Activated T-helper 2 cell treated with anti-CD3 and anti-CD28 coated beads, Interferon-gamma antibody, Interleukin-2, Interleukin-4, amounts not matched to agents 10 μg/mL and 5 μg/mL and 100 μg/mL, durations not matched to agents 14 hours and 24 hours and 36 hours (primary cell): ENCODE measurements around the gene ICE2. TPM values are rescaled to one million over a fixed set of nuclear protein-coding genes. Genes with fewer than 3 reads are reported as not detected.

Source experiments
- DNase-seq: peaks from one replicate; pipeline ENCODE4 v3.0.0; 2021; ENCODE audit warnings: low spot score
- H3K27ac Mint-ChIP-seq: one replicate; pipeline ENCODE4 v1.8.0; 2021; ENCODE audit warnings: mixed read lengths
- H3K27me3 Mint-ChIP-seq: one replicate; pipeline ENCODE4 v1.8.0; 2021; ENCODE audit warnings: low read depth, mixed read lengths
- H3K36me3 Mint-ChIP-seq: one replicate; pipeline ENCODE4 v1.8.0; 2021; ENCODE audit warnings: low read depth, mixed read lengths
- H3K4me1 Mint-ChIP-seq: one replicate; pipeline ENCODE4 v1.8.0; 2021; ENCODE audit warnings: low read depth, mixed read lengths
- H3K4me3 Mint-ChIP-seq: one replicate; pipeline ENCODE4 v1.8.0; 2021; ENCODE audit warnings: low read depth, mild to moderate bottlenecking, moderate library complexity, mixed read lengths
- H3K9me3 Mint-ChIP-seq: one replicate; pipeline ENCODE4 v1.8.0; 2021; ENCODE audit warnings: mixed read lengths
- intact Hi-C: fragments of 100-400 bp; cut with micrococcal nuclease; formaldehyde crosslinking; loops from one replicate; pipeline ENCODE4 v1.15.1; 2023
- total RNA-seq: library from RNA; stranded (reverse); gene quantifications from 2 replicates; pipeline ENCODE4 v1.2.3, GENCODE V29; 2022

The ICE2 gene
- total RNA-seq, 1 donor from 2014 or later: 50.4 TPM

GRCh38 chr15:60514261-60514881 is 35.4 kb upstream of the ICE2 start:
- Mint-ChIP-seq H3K4me1 (peaks cover 14% of the 10 kb centered on the region), H3K27ac (no peak overlapping the region), H3K4me3 (no peak overlapping the region), H3K9me3 (no peaks in the 10 kb centered on the region), H3K27me3 (no peaks in the 10 kb centered on the region), H3K36me3 (peaks cover 53% of the 10 kb centered on the region)
- intact Hi-C loops: no loop called here
- no peak for DNase-seq

DNA sequence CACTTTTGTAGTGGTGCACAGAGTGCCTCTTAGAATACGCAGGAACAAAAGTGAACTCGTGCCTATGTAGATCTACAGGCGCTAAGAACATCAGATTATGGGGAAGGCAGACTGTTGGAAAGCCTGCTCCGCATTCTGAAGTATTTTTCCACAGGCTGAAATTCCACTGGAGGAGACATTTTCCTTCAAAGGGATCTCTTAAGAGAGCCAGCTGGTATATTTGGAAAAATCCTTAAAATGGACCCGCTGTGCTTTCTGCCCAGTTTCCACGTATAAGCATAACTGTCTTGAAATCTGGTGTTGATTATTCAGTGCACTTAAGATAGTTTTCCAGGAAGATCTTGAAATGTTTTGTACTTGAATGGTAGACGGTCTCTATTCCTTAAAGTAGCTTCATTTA is 34.7 kb upstream of the ICE2 start:
- peaks cover 56% of the 10 kb centered on the region for H3K36me3 Mint-ChIP-seq
- H3K9me3 Mint-ChIP-seq: no peaks in the 10 kb centered on the region
- DNase-seq: no peak
- H3K27me3 Mint-ChIP-seq: no peaks in the 10 kb centered on the region
- no peak overlapping the region for H3K4me3 Mint-ChIP-seq
- intact Hi-C loops: no loop called here
- no peak overlapping the region for H3K27ac Mint-ChIP-seq
- H3K4me1 Mint-ChIP-seq: peaks cover 15% of the 10 kb centered on the region

DNA sequence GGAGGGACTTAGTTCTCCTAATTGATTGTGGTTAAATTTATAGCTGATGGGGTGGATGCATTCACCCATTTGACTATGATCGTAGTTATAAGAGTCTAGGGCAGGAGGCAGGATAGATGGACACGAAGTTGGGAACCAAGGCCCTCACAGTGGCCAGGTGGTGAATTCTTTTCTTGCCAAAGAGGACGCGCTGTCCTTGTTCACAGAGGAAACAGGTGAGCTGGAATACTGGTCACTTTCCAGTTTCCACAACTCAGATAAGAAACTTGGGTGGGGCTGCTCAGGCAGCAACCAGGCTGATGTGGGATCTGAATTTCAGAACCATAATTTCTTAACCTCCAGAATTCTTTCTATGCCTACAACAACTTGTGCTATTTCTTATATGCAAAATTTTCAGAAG is 34.0 kb upstream of the ICE2 start:
- Mint-ChIP-seq H3K27me3 (no peaks in the 10 kb centered on the region), H3K4me1 (peaks cover 21% of the 10 kb centered on the region), H3K36me3 (peaks cover 56% of the 10 kb centered on the region), H3K9me3 (no peaks in the 10 kb centered on the region), H3K27ac (no peak overlapping the region), H3K4me3 (no peak overlapping the region)
- intact Hi-C loops: no loop called here
- no peak for DNase-seq

GRCh38 chr15:60511351-60512031 is 32.5 kb upstream of the ICE2 start:
- Mint-ChIP-seq H3K27ac (no peak overlapping the region), H3K4me1 (peaks cover 29% of the 10 kb centered on the region), H3K27me3 (no peaks in the 10 kb centered on the region), H3K36me3 (peaks cover 60% of the 10 kb centered on the region), H3K4me3 (no peak overlapping the region), H3K9me3 (no peaks in the 10 kb centered on the region)
- intact Hi-C loops: no loop called here
- DNase-seq: no peak

GRCh38 chr15:60510006-60510405 is 31.1 kb upstream of the ICE2 start:
- H3K36me3 Mint-ChIP-seq: peaks cover 73% of the 10 kb centered on the region
- H3K4me3 Mint-ChIP-seq: no peak overlapping the region
- peaks cover 29% of the 10 kb centered on the region for H3K4me1 Mint-ChIP-seq
- intact Hi-C loops: no loop called here
- no peaks in the 10 kb centered on the region for H3K27me3 Mint-ChIP-seq
- H3K9me3 Mint-ChIP-seq: no peaks in the 10 kb centered on the region
- no peak overlapping the region for H3K27ac Mint-ChIP-seq
- no peak for DNase-seq

DNA sequence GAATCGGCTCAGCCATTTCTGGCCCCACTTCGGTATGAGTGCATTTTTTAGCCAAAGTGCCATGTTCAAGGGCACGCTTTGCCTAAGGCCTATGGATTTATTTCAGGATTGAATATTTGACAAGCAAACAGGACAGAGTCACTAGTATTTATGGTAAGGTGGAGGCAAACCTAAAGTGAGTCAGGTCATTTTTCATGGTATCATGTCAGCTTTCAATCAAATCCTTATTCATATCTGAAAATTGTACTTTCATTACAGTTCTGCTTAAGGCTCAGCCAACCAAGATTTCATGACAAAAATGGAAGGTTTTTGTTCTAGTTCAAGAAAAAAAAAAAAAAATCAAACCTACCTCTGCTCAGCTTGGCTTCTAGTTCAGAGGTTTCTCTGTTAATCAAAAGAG is 30.5 kb upstream of the ICE2 start:
- Mint-ChIP-seq H3K27me3 (no peaks in the 10 kb centered on the region), H3K27ac (no peak overlapping the region), H3K4me3 (no peak overlapping the region), H3K9me3 (no peaks in the 10 kb centered on the region), H3K4me1 (peaks cover 29% of the 10 kb centered on the region), H3K36me3 (peaks cover 73% of the 10 kb centered on the region)
- intact Hi-C loops: loop anchor here (2.0 to 5.0 kb wide), 4 partner anchors 43 to 408 kb away; no protein-coding TSS in a partner anchor
- no peak for DNase-seq

GRCh38 chr15:60508442-60508841 is 29.5 kb upstream of the ICE2 start:
- Mint-ChIP-seq H3K36me3 (peaks cover 70% of the 10 kb centered on the region), H3K27me3 (no peaks in the 10 kb centered on the region)

DNA sequence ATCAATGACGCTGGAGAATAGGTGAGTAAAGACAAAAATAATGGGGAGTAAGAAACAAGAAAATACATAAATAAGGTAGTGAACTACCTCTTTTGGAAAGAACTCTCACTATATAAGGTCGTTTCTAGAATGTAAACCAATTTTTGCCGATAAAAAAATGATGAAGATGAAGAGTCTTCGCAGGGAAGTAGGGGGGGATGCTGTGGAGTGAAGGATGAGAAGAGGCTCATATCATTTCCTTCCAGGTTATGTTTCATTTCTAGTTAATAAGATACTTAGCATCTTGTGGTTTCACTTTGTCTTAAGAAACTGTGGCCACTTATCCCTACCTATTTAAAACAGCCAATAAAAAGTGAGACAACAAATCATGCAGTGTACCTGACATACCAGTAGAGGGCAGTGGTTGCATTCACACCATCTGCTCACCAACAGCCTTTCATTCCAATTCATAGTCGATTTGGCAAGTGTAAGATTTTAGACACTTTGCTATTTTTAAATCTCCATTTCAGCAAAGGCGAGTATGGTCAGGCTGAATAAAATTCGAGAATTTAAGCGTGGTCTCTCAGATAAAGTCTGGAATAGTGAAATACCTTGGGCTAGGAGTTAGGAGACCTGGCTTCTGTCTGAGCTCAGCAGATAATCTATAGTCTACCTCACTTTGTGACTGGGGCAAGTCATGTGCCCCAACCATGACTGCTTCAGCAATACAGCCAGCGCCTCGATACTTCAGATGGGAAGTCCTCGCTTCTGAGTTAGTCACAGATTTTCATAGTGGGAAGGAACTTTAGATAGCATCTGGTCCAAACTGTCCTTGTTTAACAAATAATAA is 28.9 kb upstream of the ICE2 start:
- peak; percentile 43 for DNase-seq
- H3K4me3 Mint-ChIP-seq: no peak overlapping the region
- no peaks in the 10 kb centered on the region for H3K9me3 Mint-ChIP-seq

More at GRCh38 chr15:60508442-60508841, 29.5 kb upstream of the ICE2 start:
- H3K4me3 Mint-ChIP-seq: no peak overlapping the region
- no peak overlapping the region for H3K27ac Mint-ChIP-seq
- H3K9me3 Mint-ChIP-seq: no peaks in the 10 kb centered on the region
- H3K4me1 Mint-ChIP-seq: peaks cover 29% of the 10 kb centered on the region
- no peak for DNase-seq
- intact Hi-C loops: loop anchor here (1.0 to 5.0 kb wide), 5 partner anchors 12 to 409 kb away; no protein-coding TSS in a partner anchor

DNA sequence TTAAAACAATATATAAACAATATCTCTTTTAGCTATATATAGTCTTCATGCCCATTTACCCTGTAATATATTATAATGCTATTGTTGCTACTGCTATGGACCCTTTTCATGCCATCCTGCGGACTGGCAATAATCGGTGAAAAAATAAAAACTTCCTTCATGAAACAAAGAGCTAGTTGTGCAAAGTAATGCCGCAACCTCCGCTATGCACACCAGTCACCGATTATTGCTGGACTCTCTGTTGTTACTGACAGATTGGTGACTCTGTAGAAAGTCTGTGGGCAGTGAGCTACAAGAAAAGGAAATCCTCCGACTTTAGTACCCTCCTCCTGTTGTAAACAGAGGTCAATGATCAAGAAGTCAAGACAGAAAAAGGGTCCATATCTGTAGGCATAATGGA is 17.9 kb upstream of the ICE2 start:
- H3K27ac Mint-ChIP-seq: no peak overlapping the region
- H3K9me3 Mint-ChIP-seq: no peaks in the 10 kb centered on the region
- intact Hi-C loops: no loop called here
- no peaks in the 10 kb centered on the region for H3K27me3 Mint-ChIP-seq
- no peak for DNase-seq
- H3K36me3 Mint-ChIP-seq: peaks cover 47% of the 10 kb centered on the region
- no peak overlapping the region for H3K4me3 Mint-ChIP-seq
- H3K4me1 Mint-ChIP-seq: peaks cover 2% of the 10 kb centered on the region

More for the DNA sequence above, 28.9 kb upstream of the ICE2 start:
- intact Hi-C loops: loop anchor here (1.0 to 5.0 kb wide), 5 partner anchors 12 to 409 kb away; no protein-coding TSS in a partner anchor
- H3K27ac Mint-ChIP-seq: peak overlapping the region; percentile 11
- peaks cover 72% of the 10 kb centered on the region for H3K36me3 Mint-ChIP-seq
- peaks cover 29% of the 10 kb centered on the region for H3K4me1 Mint-ChIP-seq
- H3K27me3 Mint-ChIP-seq: no peaks in the 10 kb centered on the region

- DNase-seq: no peak
- no peak overlapping the region for H3K27ac Mint-ChIP-seq
- intact Hi-C loops: no loop called here
- no peaks in the 10 kb centered on the region for H3K9me3 Mint-ChIP-seq
- H3K4me3 Mint-ChIP-seq: no peak overlapping the region
- peaks cover 32% of the 10 kb centered on the region for H3K36me3 Mint-ChIP-seq
- no peaks in the 10 kb centered on the region for H3K27me3 Mint-ChIP-seq
- H3K4me1 Mint-ChIP-seq: peaks cover 2% of the 10 kb centered on the region
These were observed 15.2 kb upstream of the ICE2 start for GRCh38 chr15:60494108-60494507.

DNA sequence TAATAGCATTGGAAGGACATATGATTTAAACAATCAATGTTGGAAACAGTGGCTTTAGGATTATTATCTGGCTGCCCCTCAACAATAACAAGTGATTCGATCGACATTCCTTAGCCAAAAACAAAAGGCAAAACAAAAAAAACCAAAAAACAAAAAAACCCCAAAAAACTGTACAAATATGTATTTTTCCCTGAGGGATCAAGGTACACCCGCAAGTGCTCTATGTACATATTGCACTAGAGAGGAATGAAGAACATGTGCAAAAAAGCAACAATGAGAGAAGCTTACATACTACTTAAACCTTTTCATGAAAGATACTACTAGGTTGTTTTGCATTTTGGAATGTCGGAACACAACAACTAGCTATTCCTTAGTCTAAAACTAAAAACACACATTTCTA is 14.2 kb upstream of the ICE2 start:
- no peak overlapping the region for H3K27ac Mint-ChIP-seq
- DNase-seq: no peak
- H3K27me3 Mint-ChIP-seq: no peaks in the 10 kb centered on the region
- H3K4me1 Mint-ChIP-seq: peaks cover 2% of the 10 kb centered on the region
- H3K4me3 Mint-ChIP-seq: no peak overlapping the region
- H3K9me3 Mint-ChIP-seq: no peaks in the 10 kb centered on the region
- peaks cover 30% of the 10 kb centered on the region for H3K36me3 Mint-ChIP-seq
- intact Hi-C loops: no loop called here

GRCh38 chr15:60486742-60487141 is 7.8 kb upstream of the ICE2 start:
- intact Hi-C loops: no loop called here
- Mint-ChIP-seq H3K36me3 (peaks cover 4% of the 10 kb centered on the region), H3K27me3 (no peaks in the 10 kb centered on the region), H3K4me1 (peaks cover 1% of the 10 kb centered on the region), H3K9me3 (no peaks in the 10 kb centered on the region), H3K4me3 (no peak overlapping the region), H3K27ac (no peak overlapping the region)
- DNase-seq: no peak
